Neural progenitor cell (in vitro differentiated cells): ENCODE measurements around the gene MAB21L1. TPM values are rescaled to one million over a fixed set of nuclear protein-coding genes. Genes with fewer than 3 reads are reported as not detected.
A peak's percentile ranks its signal among the peaks of the same experiment; 100 is the strongest.

Experiments
- DNase-seq: peaks from one replicate; pipeline ENCODE4 v3.0.0-alpha.2; 2016; ENCODE audit warnings: low spot score
- H2AFZ ChIP-seq: fragments of 200-600 bp; sonication (generic); replicated peaks from 2 replicates; pipeline ENCODE4 v1.6.1; 2016; ENCODE audit warnings: antibody characterized with exemption
- H3F3A ChIP-seq: fragments of 200-600 bp; sonication (generic); 2 replicates; pipeline ENCODE4 v1.6.1; 2016; ENCODE audit warnings: antibody characterized with exemption, low read depth
- H3K27ac ChIP-seq: fragments of 200-600 bp; sonication (generic); 2 replicates; pipeline ENCODE4 v1.5.1; 2016; ENCODE audit warnings: mild to moderate bottlenecking
- H3K27me3 ChIP-seq: fragments of 200-600 bp; sonication (generic); 2 replicates; pipeline ENCODE4 v1.6.1; 2016; ENCODE audit warnings: mild to moderate bottlenecking, moderate library complexity
- H3K36me3 ChIP-seq: fragments of 200-600 bp; sonication (generic); 2 replicates; pipeline ENCODE4 v1.5.1; 2016
- H3K4me1 ChIP-seq: fragments of 200-600 bp; sonication (generic); 2 replicates; pipeline ENCODE4 v1.6.1; 2016; ENCODE audit warnings: mixed run types
- H3K4me2 ChIP-seq: fragments of 200-600 bp; sonication (generic); 2 replicates; pipeline ENCODE4 v1.6.1; 2016
- H3K4me3 ChIP-seq: fragments of 200-600 bp; sonication (generic); 2 replicates; pipeline ENCODE4 v1.5.1; 2016
- H3K79me2 ChIP-seq: fragments of 200-600 bp; sonication (generic); 2 replicates; pipeline ENCODE4 v1.6.1; 2016; ENCODE audit warnings: low read depth
- H3K9ac ChIP-seq: fragments of 200-600 bp; sonication (generic); 2 replicates; pipeline ENCODE4 v1.6.1; 2016
- H3K9me3 ChIP-seq: fragments of 200-600 bp; sonication (generic); 2 replicates; pipeline ENCODE4 v1.5.1; 2016; ENCODE audit warnings: low read depth
- H4K20me1 ChIP-seq: fragments of 200-600 bp; sonication (generic); 2 replicates; pipeline ENCODE4 v1.6.1; 2016; ENCODE audit warnings: low read depth
- H3K27ac Mint-ChIP-seq: 3 replicates; pipeline ENCODE4 v1.8.0; 2021; ENCODE audit warnings: mixed read lengths
- H3K27me3 Mint-ChIP-seq: 2 replicates; pipeline ENCODE4 v1.8.0; 2022; ENCODE audit warnings: low read depth, mild to moderate bottlenecking, inconsistent platforms, moderate library complexity, mixed read lengths; ENCODE audit not compliant: insufficient read depth
- H3K36me3 Mint-ChIP-seq: 3 replicates; pipeline ENCODE4 v1.8.0; 2021; ENCODE audit warnings: mixed read lengths
- H3K4me1 Mint-ChIP-seq: 3 replicates; pipeline ENCODE4 v1.8.0; 2021; ENCODE audit warnings: mixed read lengths
- H3K4me3 Mint-ChIP-seq: 3 replicates; pipeline ENCODE4 v1.8.0; 2021; ENCODE audit warnings: mild to moderate bottlenecking, moderate library complexity, mixed read lengths
- H3K9me3 Mint-ChIP-seq: 3 replicates; pipeline ENCODE4 v1.8.0; 2020; ENCODE audit warnings: mixed read lengths
- CTCF ChIP-seq: fragments of 200-600 bp; sonication (generic); IDR thresholded peaks from 2 replicates; pipeline ENCODE4 v1.5.1; 2017; ENCODE audit warnings: antibody characterized with exemption, mild to moderate bottlenecking
- EZH2 ChIP-seq: fragments of 200-600 bp; sonication (generic); IDR thresholded peaks from 2 replicates; pipeline ENCODE4 v1.6.1; 2017; ENCODE audit warnings: antibody characterized with exemption, mild to moderate bottlenecking, moderate library complexity
- EZH2phosphoT487 ChIP-seq: fragments of 200-600 bp; sonication (generic); IDR thresholded peaks from 2 replicates; pipeline ENCODE4 v1.6.1; 2017; ENCODE audit warnings: antibody characterized with exemption
- total RNA-seq: library from RNA; depleted of rRNA; stranded (reverse); fragments of >200 nt; gene quantifications from 2 replicates; pipeline ENCODE4 v1.2.3, GENCODE V29; 2015; ENCODE audit warnings: low replicate concordance

The MAB21L1 gene
- total RNA-seq, 1 donor from 2014 or later: not detected

GRCh38 chr13:35473802-35474201, 2.7 kb downstream of the MAB21L1 start:
- no peak overlapping the region for H3K27ac Mint-ChIP-seq
- no peaks in the 10 kb centered on the region for H3K79me2 ChIP-seq
- no peak overlapping the region for H3K4me2 ChIP-seq
- H3K4me3 Mint-ChIP-seq: peak overlapping the region; percentile 28
- H3K9me3 Mint-ChIP-seq: no peaks in the 10 kb centered on the region
- H3K4me3 ChIP-seq: no peak overlapping the region
- H3K4me1 ChIP-seq: peaks cover 69% of the 10 kb centered on the region
- H3K27me3 ChIP-seq: peaks cover 79% of the 10 kb centered on the region
- H4K20me1 ChIP-seq: peaks cover 83% of the 10 kb centered on the region
- H2AFZ ChIP-seq: no peak overlapping the region
- DNase-seq: no peak
- H3K27me3 Mint-ChIP-seq: peaks cover 68% of the 10 kb centered on the region
- no peaks in the 10 kb centered on the region for H3K36me3 ChIP-seq
- H3K9ac ChIP-seq: no peak overlapping the region
- H3K9me3 ChIP-seq: no peaks in the 10 kb centered on the region
- H3K36me3 Mint-ChIP-seq: no peaks in the 10 kb centered on the region
- peaks cover 58% of the 10 kb centered on the region for H3K4me1 Mint-ChIP-seq
- peaks cover 83% of the 10 kb centered on the region for H3F3A ChIP-seq
- TF ChIP-seq CTCF: no peak
- no peak for TF ChIP-seq EZH2phosphoT487
- TF ChIP-seq EZH2: no peak
- H3K27ac ChIP-seq: no peak overlapping the region

GRCh38 chr13:35473206-35473775, 3.2 kb downstream of the MAB21L1 start:
- H3K36me3 Mint-ChIP-seq: no peaks in the 10 kb centered on the region
- no peak overlapping the region for H3K4me3 ChIP-seq
- H3K27me3 ChIP-seq: peaks cover 74% of the 10 kb centered on the region
- no peaks in the 10 kb centered on the region for H3K36me3 ChIP-seq
- H3K9me3 ChIP-seq: no peaks in the 10 kb centered on the region
- TF ChIP-seq EZH2: no peak
- TF ChIP-seq CTCF: no peak
- no peak for TF ChIP-seq EZH2phosphoT487
- DNase-seq: no peak
- peaks cover 69% of the 10 kb centered on the region for H3K4me1 ChIP-seq
- peaks cover 66% of the 10 kb centered on the region for H3K27me3 Mint-ChIP-seq
- no peak overlapping the region for H3K9ac ChIP-seq
- H3F3A ChIP-seq: peaks cover 78% of the 10 kb centered on the region
- H2AFZ ChIP-seq: no peak overlapping the region
- H3K4me3 Mint-ChIP-seq: peak overlapping the region; percentile 28
- H3K9me3 Mint-ChIP-seq: no peaks in the 10 kb centered on the region
- H3K4me1 Mint-ChIP-seq: peaks cover 56% of the 10 kb centered on the region
- no peak overlapping the region for H3K27ac ChIP-seq
- H3K4me2 ChIP-seq: no peak overlapping the region
- H4K20me1 ChIP-seq: peaks cover 78% of the 10 kb centered on the region
- H3K27ac Mint-ChIP-seq: no peak overlapping the region
- no peaks in the 10 kb centered on the region for H3K79me2 ChIP-seq

GRCh38 chr13:35472323-35472881, 4.1 kb downstream of the MAB21L1 start:
- Mint-ChIP-seq H3K36me3 (no peaks in the 10 kb centered on the region), H3K27me3 (peaks cover 57% of the 10 kb centered on the region), H3K9me3 (no peaks in the 10 kb centered on the region), H3K4me1 (peaks cover 56% of the 10 kb centered on the region), H3K4me3 (peak overlapping the region; percentile 80), H3K27ac (no peak overlapping the region)
- peaks cover 65% of the 10 kb centered on the region for H3K27me3 ChIP-seq
- H3F3A ChIP-seq: peaks cover 69% of the 10 kb centered on the region
- peak; percentile 28 for DNase-seq
- peaks cover 69% of the 10 kb centered on the region for H4K20me1 ChIP-seq
- peaks cover 71% of the 10 kb centered on the region for H3K4me1 ChIP-seq
- H3K9me3 ChIP-seq: no peaks in the 10 kb centered on the region
- no peak for TF ChIP-seq EZH2
- TF ChIP-seq CTCF: no peak
- TF ChIP-seq EZH2phosphoT487: no peak
- H3K9ac ChIP-seq: no peak overlapping the region
- H3K27ac ChIP-seq: no peak overlapping the region
- no peak overlapping the region for H2AFZ ChIP-seq
- peak overlapping the region; percentile 87 for H3K4me2 ChIP-seq
- no peaks in the 10 kb centered on the region for H3K36me3 ChIP-seq
- H3K79me2 ChIP-seq: no peaks in the 10 kb centered on the region
- H3K4me3 ChIP-seq: no peak overlapping the region
